ENCODE measurements around the gene INSIG2.

Gene INSIG2

DNA sequence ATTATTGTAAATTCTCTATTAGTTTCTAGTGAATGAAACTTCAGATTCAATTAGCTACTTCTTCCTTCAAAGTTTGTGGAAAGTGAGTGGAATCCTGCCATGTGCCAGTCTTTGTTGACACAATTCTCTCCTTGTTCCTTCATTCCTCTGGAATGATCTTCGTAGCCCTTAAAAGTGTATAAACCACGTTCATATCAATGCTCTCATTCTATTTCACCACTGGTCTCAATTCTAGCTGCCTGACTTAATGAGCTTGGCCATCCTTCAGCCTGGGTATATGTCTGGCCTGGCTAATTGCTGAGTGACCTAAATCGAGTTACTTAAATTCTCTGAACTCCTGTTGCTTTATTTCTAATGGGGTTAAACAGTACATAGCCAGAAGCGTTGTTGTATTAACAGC is 43.5 kb downstream of the INSIG2 start:
- no peak for DNase-seq (ENCODE audit: low read depth)

DNA sequence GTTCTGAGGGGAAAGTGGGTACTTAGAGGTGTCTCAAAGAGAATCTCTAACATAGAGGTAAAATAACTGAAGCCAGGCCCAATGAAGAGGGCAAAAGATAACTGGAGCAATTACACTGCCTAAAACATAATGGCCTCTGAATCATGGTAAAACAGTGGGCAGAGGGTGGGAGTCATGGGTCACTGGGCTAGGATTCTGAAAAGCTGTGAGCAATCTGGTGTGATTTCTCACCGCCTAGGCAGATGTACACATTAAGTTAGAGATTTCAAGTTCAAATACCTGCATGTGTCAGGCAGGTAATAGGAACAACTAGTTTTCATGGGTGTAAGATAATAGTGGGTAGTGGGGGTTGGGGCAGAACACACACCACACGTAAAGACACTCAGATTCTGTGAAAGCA is 45.6 kb downstream of the INSIG2 start:
- no peak for DNase-seq (ENCODE audit: low read depth)

DNA sequence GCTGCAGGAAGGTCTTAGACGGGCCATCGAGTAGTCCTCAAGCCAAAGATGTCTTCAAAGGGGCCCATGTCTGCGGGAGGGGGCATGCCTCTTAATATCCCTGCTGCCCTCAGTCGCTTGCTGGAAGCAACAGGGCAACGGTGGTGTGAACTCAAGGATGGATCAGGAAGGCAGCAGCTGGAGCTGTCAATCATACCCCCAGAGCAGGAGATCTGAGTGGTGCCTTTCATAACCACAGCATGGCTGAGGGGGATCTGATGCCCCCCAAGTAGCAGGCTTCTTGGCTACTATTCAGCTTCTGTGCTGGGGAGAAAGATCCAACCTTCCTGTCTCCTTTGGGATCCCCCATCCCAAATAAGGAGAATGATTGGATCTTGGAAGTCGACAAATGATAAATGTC is 46.4 kb downstream of the INSIG2 start:
- no peak for DNase-seq (ENCODE audit: low read depth)

DNA sequence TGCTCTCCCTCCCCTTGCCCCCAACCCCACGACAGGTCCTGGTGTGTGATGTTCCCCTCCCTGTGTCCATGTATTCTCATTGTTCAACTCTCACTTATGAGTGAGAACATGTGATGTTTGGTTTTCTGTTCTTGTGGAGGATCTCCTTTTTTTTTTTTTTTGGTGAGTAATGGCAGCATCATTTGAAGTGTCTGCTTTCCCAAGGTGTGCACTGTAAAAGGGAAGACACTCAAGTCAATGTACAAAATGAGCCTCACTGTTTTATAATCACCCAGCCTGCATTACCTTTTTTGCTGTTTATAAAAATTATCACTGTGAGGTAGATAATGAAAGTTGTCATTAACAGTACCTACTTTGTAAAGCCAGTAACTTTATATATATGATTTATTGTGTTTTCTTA is 56.9 kb downstream of the INSIG2 start:
- DNase-seq (ENCODE audit: low read depth) = no peak

DNA sequence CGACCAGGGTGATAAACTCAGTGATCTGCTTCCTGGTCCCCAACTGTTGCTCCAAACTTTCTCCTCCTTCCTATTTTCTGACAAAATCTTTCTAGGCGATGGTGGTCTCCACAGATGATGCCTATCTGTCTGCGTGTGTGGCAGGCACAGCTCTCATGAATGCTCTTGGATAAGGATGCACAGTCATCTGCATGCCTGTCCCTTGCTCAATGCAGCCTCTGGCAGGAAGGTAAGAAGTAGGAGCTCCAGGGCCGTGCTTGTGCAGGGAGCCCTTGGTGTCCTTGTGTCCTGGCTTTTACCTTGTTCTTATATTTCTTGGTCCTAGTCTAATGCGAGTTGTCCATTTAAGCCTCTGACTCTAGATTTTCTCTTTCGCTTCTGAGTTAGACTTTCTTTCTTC is 57.5 kb downstream of the INSIG2 start:
- no peak for DNase-seq (ENCODE audit: low read depth)

DNA sequence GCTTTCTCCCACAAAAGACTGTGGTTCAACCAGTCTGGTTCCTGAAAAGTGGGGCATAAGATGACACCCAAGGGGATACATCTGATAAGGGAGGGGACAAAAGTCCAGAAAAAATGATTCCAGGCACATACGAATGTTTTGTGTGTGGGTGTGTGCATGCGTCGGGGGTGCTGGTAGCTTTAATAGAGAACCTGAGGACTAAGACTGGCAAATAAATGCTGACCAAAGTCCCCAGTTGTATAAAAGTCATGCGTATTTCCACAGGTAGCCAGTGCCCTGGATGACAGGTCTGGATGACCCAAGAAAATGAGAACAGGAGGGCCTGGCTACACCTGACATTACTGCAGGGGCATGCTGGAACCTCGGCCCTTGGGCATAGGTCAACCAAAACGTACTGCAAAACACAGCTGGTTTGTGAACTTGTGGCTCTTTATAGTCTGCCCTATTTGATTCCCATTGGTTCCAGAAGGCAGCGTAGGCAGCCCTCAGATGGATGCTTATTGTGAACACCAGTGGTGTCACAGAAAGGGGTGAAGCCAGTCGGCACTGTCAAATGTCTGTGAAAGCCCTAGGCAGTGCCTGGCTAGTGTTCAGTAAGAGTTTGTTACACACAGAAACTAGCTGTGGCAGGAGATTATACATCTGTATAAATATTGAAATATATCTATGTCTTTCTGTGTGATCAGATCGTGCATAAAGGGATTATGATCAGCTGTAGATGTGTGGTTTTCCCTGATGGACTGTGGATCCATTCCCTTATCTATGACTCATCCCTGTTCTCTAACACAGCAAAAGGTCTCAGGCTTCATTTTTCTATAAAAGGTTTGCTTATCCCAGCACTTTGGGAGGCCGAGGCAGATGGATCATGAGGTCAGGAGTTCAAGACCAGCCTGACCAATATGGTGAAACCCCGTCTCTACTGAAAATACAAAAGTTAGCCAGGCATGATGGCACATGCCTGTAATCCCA is 58.3 kb downstream of the INSIG2 start:
- DNase-seq (ENCODE audit: low read depth) = no peak

DNA sequence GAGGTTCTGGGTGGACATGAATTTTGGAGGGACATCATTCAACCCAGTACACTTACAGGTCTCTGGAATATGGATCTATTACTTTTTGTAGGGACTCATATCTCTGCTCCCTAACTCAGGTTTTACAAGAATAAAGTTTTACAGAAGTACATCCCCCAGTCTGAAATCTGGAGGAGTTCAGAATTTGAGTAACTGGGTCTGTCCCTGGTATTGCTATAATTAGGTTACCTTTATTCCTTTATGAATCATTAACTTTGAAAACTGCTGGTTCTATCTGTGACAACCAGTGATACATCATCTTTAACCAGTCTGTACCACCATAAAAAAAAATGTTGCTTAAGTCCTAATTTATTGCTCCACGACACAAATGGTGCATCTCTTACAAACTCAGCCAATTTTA is 59.9 kb downstream of the INSIG2 start:
- no peak for DNase-seq (ENCODE audit: low read depth)

DNA sequence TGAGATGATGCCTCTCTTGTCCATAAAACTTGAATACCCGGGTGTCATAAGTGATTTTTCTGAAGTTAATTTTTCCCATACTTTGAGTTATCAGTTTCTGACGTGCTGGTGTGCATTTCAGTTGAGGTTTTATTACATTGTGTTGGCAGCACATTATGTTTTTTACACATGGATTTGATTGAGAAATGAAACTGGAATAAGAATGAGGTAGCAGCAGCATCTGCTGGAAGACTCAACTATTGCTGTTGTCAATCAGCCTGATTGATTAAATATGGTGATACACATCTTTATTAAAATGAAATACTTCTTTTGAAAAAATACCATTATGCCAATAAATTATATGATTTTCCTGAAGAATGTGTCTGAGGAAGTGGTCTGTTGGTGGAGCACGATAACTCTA is 60.5 kb downstream of the INSIG2 start:
- DNase-seq (ENCODE audit: low read depth) = no peak

DNA sequence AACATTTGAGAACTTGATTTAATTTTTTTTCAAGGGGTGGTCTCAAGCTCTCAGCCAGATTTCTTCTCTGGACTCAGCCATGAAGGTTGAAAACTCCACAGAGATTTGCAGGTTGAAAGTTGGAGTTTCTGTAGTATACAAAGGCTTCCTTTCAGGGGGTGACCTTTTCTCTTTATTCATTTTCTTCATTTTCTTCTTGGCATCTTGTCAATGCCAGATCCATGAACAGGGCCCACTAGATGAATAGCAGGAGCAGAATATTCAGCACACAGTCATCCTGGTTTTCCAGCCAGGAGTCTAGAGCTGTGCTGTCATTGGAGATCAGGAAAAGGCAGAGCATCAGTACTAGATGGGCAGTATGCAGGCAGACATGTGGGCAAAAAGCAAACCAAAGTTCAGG is 62.0 kb downstream of the INSIG2 start:
- no peak for DNase-seq (ENCODE audit: low read depth)

DNA sequence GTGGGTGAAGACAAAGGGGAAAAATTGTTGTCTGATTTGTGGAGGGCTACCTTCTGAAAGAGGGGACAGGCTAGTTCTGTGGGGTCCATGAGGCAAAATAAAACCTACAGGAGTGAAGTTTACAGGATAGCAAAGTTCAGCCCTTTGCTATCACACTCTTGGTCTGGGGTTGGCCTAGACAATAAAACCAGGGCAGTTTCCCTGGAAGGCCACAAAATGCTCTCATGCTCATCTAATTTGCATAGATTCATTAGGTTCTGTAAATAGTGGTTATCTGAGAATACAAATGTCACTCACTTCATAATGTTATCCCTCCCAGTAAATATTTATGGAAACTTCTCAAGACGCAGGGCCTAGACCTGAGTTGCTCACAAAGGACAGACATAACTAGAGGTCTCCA is 63.6 kb downstream of the INSIG2 start:
- no peak for DNase-seq (ENCODE audit: low read depth)

DNA sequence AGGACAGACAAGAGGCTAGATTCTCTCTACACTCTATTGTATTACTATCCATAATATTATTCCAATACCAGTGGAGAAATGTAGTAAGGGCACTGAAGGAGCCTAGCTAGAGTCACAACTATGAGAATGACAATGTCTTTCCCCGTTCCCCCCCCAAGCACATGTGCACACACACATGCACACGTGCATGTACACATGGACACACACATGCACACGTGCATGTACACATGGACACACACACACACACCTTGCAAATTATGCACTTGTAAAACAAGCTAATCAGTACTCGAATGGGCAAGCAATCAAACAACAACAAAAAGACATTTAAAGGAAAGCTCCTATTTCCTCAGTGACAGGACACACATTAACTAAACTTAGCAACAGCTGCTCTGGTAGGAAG is 65.2 kb downstream of the INSIG2 start:
- DNase-seq (ENCODE audit: low read depth) = no peak

DNA sequence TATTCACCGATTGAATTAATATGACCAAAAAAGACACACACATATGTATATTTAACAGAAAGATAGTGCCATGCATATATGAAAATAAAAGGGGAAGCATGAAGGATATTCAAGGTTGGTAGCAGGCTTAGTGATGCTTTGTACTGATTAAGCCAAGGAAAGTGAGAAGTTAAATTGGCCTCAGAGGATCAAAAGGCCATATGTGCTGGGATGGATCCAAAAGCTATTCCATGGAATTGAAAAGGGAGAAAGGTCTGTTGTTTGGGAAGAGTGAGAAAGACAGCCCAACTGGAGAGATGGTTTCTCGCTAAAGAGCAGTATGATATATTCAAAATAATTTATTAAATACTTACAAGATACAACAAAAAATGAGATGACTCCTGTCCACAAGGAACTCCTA is 65.9 kb downstream of the INSIG2 start:
- DNase-seq (ENCODE audit: low read depth) = no peak

All from activated gamma-delta T cell treated with anti-CD3 and anti-CD28 coated beads, Interleukin-2, amount 50 U/mL, for 16 hours (primary cell).